ENCODE measurements around the gene CALB2.

DNA sequence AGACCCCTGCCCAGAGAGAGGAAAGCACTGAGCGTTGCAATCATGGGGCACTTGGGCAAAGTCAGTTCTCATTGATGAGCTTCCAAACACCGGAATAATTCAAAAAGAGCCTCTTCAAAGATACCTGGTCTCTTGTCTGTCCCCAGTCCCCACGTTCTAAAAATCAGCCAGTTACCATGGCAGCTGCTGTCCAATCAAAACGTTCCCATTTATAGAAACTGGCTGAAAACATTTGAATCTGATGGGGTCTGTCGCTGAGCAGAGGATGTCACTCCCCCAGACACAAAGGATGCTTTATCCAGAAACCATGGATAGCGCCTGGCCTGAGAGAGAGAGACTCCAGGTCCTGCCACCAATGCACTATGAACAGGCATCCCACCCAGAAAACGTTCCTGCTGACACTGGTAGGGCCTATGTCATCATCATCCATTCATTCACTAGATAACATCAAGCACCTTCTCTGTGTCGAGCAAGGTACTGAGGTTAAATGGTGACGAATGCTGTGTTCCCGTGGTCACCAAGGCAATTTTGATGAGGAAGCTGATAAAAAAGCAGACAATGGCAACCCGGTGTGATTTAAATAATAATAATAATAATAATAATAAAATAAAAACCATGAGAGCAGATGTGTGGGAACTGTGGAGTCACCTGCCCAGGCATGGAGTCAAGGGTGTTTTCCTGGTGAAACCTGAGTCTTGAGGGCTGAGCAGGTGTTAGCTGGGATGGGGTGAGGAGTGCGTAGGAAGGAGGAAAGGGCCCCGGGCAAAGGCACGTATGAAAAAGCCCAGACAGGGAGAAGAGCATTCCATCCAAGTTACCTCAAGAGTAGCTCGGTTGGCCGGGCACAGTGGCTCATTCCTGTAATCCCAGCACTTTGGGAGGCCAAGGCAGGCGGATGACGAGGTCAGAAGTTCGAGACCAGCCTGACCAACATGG lies 19.0 kb upstream of the CALB2 start:
- no peak for TF ChIP-seq POLR2A (IDR thresholded peaks at IDR 0.05)
- TF ChIP-seq, protein P1, sequence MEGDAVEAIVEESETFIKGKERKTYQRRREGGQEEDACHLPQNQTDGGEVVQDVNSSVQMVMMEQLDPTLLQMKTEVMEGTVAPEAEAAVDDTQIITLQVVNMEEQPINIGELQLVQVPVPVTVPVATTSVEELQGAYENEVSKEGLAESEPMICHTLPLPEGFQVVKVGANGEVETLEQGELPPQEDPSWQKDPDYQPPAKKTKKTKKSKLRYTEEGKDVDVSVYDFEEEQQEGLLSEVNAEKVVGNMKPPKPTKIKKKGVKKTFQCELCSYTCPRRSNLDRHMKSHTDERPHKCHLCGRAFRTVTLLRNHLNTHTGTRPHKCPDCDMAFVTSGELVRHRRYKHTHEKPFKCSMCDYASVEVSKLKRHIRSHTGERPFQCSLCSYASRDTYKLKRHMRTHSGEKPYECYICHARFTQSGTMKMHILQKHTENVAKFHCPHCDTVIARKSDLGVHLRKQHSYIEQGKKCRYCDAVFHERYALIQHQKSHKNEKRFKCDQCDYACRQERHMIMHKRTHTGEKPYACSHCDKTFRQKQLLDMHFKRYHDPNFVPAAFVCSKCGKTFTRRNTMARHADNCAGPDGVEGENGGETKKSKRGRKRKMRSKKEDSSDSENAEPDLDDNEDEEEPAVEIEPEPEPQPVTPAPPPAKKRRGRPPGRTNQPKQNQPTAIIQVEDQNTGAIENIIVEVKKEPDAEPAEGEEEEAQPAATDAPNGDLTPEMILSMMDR (IDR thresholded peaks at IDR 0.05 in 4 of 5, conservative IDR thresholded peaks at IDR 0.05 in 1 of 5), result no peak

Data from gastrocnemius medialis (tissue), 4 donors.